Epithelial cell of prostate (primary cell): ENCODE results near the gene CNP.
A peak's percentile ranks its signal among the peaks of the same experiment; 100 is the strongest.

Experiments used
- DNase-seq: peaks from one replicate; pipeline ENCODE4 v3.0.0-alpha.2; 2011; ENCODE audit warnings: low read depth, low spot score
- H3K27ac ChIP-seq: fragments of 450-650 bp; 2 replicates; pipeline ENCODE4 v1.5.1; 2017; ENCODE audit warnings: mild to moderate bottlenecking

CNP gene

DNA sequence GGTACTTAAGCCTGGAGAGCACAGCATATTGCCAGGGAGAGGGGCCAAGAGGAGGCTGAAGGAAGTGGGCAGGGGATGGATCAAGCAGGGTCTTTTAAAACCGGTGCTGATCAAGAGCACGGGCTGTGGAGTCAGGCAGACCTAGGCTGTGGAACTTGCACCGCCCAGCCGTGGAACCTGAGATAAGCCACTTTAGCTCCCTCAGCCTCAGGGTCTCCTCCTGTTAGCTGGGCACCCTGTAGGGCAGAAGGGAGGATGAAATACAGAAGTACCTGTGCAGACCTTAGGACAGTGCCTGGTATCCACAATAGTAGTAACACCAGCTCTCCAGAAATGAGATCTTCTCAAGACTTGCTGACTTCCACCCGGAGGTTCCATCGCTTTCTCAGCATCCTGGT is 26.9 kb upstream of the CNP start:
- no peak overlapping the region for H3K27ac ChIP-seq
- no peak for DNase-seq

DNA sequence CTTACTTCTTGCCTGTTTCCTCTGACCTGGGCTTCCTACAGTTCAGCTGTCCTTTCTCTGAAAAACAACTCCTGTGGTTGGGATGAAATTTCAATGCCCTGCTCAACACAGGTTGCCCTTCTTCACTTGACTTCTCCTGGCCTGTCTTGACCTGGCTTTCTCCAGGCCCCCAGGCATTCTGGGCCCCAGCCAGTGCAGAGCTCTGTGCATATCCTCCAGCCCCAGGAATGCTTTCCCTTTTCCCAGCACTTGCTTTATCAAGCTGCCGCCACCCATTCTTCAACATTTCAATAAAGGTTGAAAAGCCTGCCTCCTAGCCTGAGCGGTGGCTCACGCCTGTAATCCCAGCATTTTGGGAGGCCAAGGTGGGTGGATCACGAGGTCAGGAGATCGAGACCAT is 25.4 kb upstream of the CNP start:
- H3K27ac ChIP-seq, result no peak overlapping the region
- no peak for DNase-seq

DNA sequence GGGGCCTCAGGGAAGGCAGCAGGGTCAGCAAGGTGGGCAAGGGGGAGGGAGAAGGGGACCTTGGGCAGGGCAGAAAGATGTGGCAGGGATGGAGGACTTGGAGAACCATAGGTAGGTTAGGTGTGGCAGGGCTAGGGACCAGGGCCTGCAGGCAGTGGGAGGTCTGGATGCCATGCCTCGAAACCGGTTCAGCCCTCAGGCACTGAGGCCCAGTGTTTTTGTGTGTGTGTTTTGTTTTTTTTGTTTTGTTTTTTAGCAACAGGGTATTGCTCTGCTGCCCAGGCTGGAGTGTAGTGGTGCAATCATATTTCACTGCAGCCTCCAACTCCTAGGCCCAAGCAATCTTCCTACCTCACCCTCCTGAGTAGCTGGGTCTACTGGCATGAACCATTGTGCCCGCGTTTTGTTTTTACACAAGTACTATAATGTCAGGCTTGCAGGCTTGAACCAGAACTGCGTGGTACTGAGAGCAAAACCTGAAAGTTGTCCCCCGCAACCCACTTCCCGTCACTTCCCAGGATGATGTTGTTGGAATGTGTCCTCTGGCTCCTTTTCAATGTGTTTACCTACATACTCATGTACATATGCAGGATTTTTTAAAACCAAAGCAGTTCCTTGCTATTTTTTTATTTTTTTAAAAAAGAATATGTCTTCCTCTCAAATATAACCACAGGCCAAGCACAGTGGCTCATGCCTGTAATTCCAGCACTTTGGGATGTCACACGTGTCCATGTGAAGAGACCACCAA is 23.8 kb upstream of the CNP start:
- H3K27ac ChIP-seq, result no peak overlapping the region
- no peak for DNase-seq

DNA sequence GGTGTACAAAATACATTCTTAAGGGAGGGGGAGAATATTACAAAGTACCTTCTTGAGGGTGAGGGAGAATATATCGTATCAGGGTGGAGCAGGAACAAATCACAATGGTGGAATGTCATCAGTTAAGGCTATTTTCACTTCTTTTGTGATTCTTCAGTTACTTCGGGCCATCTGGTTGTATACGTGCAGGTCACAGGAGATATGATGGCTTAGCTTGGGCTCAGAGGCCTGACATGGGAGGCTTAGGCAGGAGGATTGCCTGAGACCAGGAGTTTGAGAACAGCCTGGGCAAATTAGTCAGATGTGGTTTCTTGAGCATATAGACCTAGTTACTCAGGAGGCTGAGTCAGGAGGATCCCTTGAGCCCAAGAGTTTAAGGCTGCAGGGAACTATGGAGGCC is 23.1 kb upstream of the CNP start:
- no peak overlapping the region for H3K27ac ChIP-seq
- no peak for DNase-seq

DNA sequence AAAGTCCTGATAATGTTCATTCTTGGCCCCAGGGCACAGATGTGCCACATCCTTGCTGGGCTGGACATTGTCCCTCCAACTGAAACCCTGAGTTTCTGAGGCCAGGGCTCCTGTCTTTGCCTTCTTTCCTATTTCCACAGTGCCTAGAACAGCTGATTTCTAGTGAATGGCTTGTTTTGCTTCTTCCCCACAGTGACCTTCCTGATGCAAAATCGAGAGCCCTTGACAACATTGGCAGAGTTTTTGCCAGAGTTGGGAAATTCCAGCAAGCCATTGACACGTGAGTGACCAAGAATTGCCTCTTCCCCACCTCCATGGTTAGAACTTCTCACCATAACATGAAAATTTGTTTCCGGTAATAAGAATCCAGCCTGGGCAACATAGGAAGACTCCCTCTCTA is 21.7 kb upstream of the CNP start:
- no peak overlapping the region for H3K27ac ChIP-seq
- no peak for DNase-seq

DNA sequence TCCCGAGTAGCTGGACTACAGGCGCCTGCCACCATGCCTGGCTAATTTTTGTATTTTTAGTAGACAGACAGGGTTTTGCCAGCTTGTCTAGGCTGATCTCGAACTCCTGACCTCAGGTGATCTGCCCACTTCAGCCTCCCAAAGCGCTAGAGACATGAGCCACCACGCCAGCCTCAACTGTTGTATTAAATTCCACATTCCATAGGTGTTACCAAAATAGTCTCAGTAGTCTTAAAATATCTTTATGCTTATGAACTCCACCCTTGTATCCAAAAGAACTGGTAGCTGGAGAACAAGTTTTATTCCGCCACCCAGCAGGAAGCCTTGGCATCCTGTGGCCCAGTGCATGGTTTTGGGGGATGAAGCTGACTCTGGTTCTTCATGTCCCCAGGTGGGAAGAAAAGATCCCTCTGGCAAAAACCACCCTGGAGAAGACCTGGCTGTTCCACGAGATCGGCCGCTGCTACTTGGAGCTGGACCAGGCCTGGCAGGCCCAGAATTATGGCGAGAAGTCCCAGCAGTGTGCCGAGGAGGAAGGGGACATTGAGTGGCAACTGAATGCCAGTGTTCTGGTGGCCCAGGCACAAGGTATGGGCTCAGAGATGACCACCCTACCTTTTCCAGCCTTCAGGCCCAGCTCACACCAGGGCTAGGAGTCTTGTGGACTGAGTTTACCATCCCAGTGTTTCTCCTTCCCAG is 17.7 kb upstream of the CNP start:
- DNase-seq, result no peak
- H3K27ac ChIP-seq, result no peak overlapping the region

DNA sequence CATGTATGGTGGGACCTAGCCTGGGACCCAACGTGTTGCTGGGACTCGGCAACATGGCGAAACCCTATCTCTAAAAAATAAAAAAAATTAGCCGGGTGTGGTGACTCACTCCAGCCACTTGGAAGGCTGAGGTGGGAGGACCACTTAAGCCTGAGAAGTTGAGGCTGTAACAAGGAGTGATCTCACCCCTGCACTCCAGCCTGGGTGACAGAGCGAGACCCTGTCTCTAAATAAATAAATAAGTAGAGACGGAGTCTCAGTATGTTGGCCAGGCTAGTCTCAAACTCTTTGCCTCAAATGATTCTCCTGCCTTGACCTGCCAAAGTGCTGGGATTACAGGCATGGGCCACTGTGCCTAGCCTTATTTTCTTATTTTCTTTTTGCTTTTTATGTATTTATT is 10.1 kb upstream of the CNP start:
- H3K27ac ChIP-seq, result no peak overlapping the region
- no peak for DNase-seq

DNA sequence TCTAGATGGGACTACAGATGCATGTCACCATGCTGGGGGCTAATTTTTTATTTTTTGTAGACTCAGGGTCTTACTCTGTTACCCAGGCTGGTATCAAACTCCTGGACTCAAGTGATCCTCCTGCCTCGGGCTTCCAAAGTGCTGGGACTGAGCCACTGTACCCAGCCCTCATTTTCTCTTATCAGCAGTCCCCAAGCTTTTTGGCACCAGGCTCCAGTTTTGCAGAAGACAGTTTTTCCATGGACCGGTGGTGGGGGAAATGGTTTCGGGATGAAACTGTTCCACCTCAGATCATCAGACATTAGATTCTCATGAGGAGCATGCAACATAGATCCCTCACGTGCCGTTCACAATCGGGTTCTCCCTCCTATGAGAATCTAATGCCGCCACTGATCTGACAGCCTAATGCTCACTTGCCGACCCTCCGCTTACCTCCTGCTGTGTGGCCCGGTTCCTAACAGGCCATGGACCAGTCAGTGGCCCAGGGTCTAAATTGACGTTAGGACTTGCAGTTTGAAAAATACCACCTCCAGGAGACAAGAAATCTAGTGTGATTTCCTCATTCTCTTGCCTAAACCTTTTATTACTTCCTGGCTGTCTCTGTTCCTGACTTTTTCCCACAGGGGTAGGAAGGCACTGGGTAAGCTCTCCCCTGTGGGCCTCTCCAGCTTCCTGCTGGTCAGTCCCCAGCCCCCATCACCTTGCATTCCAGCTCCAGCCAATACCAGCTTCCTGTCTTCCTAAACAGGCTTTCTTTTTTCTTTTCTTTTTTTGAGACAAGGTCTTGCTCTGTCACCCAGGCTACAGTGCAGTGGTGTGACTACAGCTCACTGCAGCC is 9.3 kb upstream of the CNP start:
- H3K27ac ChIP-seq, result no peak overlapping the region
- no peak for DNase-seq

DNA sequence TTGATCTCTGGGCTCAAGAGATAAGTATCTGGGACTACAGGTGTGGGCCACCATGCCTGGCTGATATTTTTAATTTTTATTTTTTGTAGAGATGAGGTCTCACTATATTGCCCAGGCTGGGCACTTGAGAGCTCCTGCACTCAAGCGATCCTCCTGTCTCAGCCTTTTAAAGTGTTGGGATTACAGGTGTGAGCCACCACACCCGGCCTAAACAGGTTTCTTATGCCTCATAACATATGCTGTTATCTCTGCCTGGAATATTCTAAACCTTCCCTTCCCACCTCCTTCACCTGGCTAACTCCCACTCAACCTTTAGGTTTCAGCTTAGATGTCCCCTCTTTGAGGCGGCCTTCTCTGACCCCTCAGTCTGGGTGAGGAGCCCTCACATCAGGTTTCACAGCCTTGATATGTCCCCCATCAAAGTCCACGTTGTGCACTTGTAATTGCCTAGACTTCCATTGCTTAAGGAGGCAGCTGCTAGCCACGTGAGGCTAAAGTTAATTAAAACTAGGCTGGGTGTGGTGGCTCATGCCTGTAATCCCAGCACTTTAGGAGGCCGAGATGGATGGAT is 8.6 kb upstream of the CNP start:
- H3K27ac ChIP-seq, result no peak overlapping the region
- DNase-seq, result no peak

DNA sequence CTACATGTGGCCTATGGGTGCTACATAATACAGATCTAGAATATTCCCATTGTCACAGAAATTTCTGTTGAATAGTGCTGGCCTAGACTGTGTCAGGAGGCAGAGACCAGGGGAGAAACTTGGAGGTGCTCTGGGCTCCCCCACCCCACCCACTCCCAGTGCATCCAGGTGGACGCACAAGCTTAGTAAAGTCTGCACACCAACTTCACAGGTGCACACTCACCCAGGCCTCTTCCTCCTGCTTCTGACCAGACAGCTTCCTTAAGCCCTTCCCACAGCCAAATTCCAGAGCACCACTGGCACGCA is 7.6 kb upstream of the CNP start:
- H3K27ac ChIP-seq, result no peak overlapping the region
- no peak for DNase-seq

DNA sequence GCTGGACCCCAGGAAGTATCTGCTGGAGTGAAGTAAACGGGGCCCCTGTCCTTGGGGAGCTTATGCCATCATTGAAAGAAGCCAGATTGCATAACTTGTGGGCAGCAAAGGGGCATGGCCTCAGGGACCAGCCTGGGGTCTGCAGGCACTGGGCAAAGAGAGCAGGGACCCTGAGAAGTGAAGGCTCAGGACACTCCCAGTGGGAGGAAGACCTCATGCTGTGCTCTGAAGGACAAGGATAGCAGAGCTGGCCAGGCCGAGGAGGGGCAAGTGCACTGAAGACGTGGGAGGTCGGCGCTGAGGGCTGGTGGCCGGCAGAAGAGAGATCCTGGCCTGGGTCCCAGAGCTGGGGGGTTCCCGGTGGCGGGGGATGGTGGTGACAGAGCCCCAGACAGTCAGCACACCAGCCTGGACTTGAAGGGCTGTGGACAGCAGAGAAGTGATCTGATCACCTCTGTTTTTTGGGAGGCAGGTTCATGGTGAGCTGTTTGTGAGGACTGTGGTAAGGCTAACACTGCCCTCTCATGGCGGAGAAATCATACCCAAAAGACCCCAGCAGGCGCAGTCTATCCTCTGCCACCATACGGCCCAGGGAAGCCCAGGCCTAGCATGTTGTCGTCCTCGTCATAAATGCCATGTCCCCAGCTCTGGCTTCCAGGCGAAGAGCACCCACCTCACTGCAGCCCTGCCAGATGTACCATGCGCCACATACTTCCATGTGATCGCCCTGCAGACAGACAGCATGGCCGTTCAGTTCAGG is 7.1 kb upstream of the CNP start:
- no peak for DNase-seq
- no peak overlapping the region for H3K27ac ChIP-seq

DNA sequence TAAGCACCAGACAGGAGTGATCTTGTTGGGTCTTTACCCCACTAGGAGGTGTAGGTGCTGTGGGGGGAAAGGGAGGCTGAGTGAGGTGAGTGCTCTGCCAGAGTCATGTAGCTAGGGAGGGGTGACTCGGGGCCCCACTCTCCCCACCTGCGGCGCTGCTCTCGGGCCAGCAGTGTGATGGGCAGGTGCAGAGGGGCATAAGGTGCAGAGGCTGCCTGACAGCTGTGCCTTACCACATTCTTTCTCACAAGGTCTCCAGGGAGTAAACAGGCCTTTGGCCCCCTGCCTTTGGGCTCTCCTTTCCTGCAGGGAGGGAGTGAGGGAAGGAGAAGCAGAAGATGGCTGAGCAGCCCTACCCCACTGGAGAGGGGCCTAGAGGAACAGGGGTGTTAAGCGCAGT is 4.5 kb upstream of the CNP start:
- no peak for DNase-seq
- H3K27ac ChIP-seq, result no peak overlapping the region

DNA sequence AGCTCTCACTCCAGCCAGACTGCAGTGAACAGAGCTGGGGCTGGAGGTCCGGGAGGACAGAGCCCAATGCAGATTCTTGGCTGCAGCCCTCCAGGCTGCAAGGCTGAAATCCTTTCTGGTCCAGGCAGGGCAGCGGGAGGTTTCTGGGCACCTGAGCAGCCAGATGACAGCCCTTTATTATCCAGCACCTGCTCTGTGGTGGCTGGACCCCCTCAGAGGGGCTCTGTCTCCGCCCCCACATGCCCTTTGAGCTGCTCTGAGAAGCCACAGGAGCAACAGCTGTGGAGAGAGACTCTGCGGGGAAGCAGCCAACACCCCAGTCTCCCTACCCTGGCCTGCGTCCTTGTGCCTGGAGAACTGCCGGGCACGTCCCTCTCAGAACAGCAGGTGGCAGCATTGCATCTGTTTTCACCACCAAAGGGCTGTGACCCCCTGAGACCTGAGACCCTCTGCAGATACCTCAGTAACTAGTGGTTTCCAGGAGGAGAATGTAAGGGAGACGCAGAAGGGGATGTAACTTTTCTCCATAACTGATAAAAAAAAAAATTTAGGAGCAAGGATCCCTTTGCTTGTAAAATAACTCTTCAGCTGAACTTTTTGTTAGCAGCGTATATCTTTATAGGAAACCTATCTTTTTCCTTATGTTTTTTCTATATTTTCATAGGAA is 3.7 kb upstream of the CNP start:
- no peak for DNase-seq
- no peak overlapping the region for H3K27ac ChIP-seq

DNA sequence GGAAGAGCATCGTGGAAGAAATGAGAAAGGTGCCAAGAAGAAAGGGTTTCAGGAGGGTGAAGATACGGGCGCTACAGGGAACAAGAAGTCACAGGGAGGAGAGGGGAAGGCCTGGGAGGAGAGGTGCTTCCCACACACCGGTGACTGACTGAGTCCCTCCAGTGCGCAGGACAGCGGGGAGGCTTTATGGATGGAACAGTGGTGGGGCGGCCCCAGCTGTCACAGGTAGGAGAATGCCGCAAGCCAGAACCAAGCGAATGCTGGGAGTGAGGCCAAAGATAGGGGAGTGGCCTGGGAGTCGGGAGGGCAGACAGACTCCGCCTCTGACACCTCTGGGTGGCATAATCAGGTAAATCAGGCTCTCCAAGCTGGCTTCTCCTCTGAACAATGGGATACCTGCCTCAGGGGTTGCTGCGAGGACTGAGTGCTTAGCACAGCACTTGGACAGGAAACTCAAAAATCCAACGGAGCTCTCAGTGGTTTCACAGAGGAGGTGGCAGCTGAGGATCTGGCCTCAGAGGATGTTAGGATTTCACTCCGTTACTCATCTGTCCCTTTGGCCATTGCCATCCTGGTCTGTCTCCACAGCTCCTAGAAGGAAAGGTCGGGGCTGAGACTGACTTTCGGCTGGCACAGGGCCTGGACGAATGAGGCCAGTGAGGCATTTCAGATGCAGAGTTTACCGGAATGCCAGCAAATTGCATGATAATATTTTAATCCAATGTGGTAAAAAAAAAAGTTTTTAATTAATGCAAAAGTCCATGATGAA is 717 bp upstream of the CNP start:
- H3K27ac ChIP-seq, result peak overlapping the region; percentile 75
- DNase-seq, result peak; percentile 81

DNA sequence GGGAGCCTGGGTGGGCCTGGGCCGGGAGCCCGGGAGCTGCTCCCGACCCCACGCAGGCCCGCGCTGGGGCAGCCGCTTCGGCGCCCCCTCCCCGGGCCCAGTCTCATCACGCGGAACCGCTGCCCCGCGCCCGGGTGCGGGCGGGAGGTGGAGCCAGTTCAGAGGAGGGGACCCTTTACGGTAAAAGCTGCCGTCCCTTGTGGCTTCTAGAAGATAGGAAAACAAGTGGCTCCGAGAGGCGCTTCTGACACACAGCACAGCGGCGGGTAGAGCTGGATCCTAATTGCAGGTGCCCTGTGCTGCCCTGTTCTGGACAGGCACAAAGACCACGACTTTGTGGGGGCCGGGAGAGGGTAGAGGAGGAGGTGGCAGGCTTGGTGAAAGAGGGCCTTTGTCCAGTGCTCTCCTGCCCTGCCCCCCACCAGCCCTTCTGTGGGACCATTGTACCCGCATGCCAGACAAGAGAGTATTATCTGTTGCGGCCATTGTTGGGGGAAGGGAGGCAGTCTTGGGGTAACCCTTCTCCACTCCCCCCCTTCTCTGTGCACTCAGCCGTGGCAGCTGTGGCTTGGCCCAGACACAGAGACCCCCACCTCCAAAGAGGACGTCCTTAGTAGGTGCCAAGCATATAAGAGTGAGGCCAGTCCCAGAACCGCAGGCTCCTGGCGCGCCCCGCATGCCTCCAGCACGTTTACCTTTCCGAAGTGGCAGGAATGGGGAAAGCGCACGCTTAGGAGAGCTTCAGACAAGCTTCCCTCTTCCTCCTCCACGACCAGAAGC is 736 bp downstream of the CNP start:
- peak overlapping the region; percentile 75 for H3K27ac ChIP-seq
- DNase-seq, result no peak

DNA sequence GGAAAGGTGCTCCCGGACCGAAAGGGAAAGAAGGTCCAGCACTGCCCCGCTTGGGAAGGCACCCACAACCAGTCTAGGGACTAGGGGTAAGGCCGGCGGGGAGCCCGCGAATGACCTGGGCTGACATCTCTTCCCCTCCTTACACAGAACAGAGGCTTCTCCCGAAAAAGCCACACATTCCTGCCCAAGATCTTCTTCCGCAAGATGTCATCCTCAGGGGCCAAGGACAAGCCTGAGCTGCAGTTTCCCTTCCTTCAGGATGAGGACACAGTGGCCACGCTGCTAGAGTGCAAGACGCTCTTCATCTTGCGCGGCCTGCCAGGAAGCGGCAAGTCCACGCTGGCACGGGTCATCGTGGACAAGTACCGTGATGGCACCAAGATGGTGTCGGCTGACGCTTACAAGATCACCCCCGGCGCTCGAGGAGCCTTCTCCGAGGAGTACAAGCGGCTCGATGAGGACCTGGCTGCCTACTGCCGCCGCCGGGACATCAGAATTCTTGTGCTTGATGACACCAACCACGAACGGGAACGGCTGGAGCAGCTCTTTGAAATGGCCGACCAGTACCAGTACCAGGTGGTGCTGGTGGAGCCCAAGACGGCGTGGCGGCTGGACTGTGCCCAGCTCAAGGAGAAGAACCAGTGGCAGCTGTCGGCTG is 1.5 kb downstream of the CNP start:
- no peak overlapping the region for H3K27ac ChIP-seq
- no peak for DNase-seq

DNA sequence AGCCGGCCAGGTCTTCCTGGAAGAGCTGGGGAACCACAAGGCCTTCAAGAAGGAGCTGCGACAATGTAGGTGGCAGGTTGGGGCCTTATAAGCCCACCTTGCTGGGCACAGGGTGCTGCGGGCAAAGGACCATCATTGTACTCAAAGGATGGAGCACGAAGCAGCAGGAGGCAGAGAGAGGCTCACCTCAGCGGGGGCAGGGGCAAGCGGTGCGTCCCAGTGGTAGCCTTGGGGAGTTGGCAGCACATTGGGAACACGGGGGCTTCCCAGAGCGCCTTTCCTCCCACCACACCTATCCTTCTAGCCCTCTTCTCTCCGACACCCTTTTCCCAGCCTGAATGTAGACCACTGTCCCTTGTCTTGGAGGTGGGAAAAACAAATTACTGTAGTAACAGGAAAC is 2.1 kb downstream of the CNP start:
- H3K27ac ChIP-seq, result no peak overlapping the region
- DNase-seq, result no peak

DNA sequence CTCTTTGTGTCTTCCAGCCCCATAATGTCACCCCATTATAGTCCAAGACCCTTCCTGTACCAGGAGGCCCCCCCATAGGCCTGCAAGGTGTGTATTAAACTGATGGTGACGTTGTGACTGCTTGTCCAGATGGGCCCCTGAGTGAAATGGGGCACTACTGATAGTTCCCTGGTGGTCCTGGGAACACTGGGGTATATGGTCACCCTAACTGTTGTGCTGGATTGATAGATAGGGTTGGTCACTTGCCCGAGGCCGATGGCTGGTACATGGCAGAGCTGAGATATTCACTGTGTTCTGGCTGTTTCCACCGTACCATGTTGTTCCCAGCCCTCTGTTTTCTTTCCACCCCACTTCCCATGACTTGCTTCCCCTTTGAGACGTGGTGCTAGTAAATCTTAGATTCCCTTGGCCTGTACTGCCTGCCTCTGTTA is 4.3 kb downstream of the CNP start:
- DNase-seq, result no peak
- H3K27ac ChIP-seq, result no peak overlapping the region
